PC-3 (cell line): ENCODE results near the gene UGGT2.

Experiments used
- CTCF ChIP-seq: fragments of 300-600 bp; sonication (generic); conservative IDR thresholded peaks from 2 replicates; pipeline ENCODE4 v1.5.1; 2017; ENCODE audit warnings: antibody characterized with exemption, low read depth, mild to moderate bottlenecking, low read length
- EZH2 ChIP-seq: fragments of 300-600 bp; sonication (generic); IDR thresholded peaks from one replicate; pipeline ENCODE4 v1.6.1; 2017; ENCODE audit warnings: antibody characterized with exemption, mild to moderate bottlenecking, low read length; ENCODE audit not compliant: unreplicated experiment
- EZH2phosphoT487 ChIP-seq: fragments of 300-600 bp; sonication (generic); IDR thresholded peaks from 2 replicates; pipeline ENCODE4 v1.6.1; 2018; ENCODE audit warnings: mild to moderate bottlenecking, antibody characterized with exemption, low read length, borderline replicate concordance

DNA sequence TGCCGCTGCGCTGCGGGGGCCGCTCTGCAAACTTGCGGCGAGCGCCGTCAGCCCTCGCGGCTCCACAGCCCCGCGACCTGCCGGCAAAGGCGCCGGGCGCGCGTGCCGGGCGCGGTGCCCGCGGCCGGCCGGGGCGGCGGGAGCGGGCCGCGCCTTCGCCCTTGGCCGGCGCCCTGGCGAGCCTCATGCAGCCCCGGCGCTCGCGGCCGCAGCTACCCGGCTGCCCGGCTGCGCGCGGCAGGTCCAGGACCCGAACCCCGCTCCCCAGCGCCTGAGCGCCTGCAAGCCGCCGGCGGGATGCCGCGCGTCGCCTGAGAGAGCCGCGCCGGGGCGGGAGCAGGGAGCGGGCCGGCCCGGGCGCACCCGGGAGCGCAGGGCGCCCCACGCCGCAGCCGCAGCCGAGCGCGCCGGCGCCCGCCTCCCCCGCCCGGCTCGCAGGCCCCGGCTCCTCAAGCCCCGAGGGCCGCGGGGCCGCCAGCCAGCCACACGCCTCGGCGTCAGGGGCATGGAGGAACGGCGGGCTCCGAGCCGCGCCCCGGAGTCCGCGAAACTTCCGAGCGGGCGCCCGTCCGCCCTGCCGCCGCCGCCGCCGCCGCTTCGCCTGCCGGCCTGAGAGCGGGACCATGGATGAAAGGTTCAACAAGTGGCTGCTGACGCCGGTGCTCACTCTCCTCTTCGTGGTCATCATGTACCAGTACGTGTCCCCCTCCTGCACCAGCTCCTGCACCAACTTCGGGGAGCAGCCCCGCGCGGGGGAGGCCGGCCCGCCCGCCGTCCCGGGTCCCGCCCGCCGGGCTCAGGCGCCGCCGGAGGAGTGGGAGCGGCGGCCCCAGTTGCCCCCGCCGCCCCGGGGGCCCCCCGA lies 37.3 kb upstream of the UGGT2 start:
- TF ChIP-seq CTCF (no peak), EZH2phosphoT487 (no peak), EZH2 (no peak)
